Measurements from ENCODE around the gene MED25.

The MED25 gene

GRCh38 chr19:49858088-49858985, 40.2 kb downstream of the MED25 start:
- no peak for DNase-seq (ENCODE audit: low read depth in 2 of 2)

GRCh38 chr19:49859682-49860335, 41.7 kb downstream of the MED25 start:
- no peak for DNase-seq (ENCODE audit: low read depth in 2 of 2)

GRCh38 chr19:49860336-49861102, 42.4 kb downstream of the MED25 start:
- no peak for DNase-seq (ENCODE audit: low read depth in 2 of 2)

GRCh38 chr19:49861107-49861506, 43.0 kb downstream of the MED25 start:
- no peak for DNase-seq (ENCODE audit: low read depth in 2 of 2)

- DNase-seq (ENCODE audit: low read depth in 2 of 2): no peak
Observed at GRCh38 chr19:49861541-49862378, 43.7 kb downstream of the MED25 start.

GRCh38 chr19:49862391-49863253, 44.5 kb downstream of the MED25 start:
- no peak for DNase-seq (ENCODE audit: low read depth in 2 of 2)

- DNase-seq (ENCODE audit: low read depth in 2 of 2): no peak
Observed at GRCh38 chr19:49863254-49863934, 45.3 kb downstream of the MED25 start.

- no peak for DNase-seq (ENCODE audit: low read depth in 2 of 2)
Observed at GRCh38 chr19:49863935-49864320, 45.8 kb downstream of the MED25 start.

- no peak for DNase-seq (ENCODE audit: low read depth in 2 of 2)
Observed at GRCh38 chr19:49864890-49865289, 46.8 kb downstream of the MED25 start.

- peak; percentile 46 to 91 for DNase-seq (ENCODE audit: low read depth in 2 of 2)
Observed at GRCh38 chr19:49866933-49867782, 49.1 kb downstream of the MED25 start, which contains the start of gene PNKP. Gene PNKP (minus strand): TSS chr19:49867576. CDS start chr19:49867204, 372 bp downstream.

GRCh38 chr19:49869009-49869483, 51.0 kb downstream of the MED25 start:
- DNase-seq (ENCODE audit: low read depth in 2 of 2): peak in 1 of 2 donors; percentile 60

- peak; percentile 69 to 78 for DNase-seq (ENCODE audit: low read depth in 2 of 2)
Observed at GRCh38 chr19:49869484-49870308, 51.6 kb downstream of the MED25 start.

GRCh38 chr19:49870309-49870901, 52.3 kb downstream of the MED25 start:
- no peak for DNase-seq (ENCODE audit: low read depth in 2 of 2)

- DNase-seq (ENCODE audit: low read depth in 2 of 2): no peak
Observed at GRCh38 chr19:49871349-49871985, 53.4 kb downstream of the MED25 start.

- no peak for DNase-seq (ENCODE audit: low read depth in 2 of 2)
Observed at GRCh38 chr19:49872245-49873128, 54.4 kb downstream of the MED25 start.

GRCh38 chr19:49873129-49873521, 55.0 kb downstream of the MED25 start:
- no peak for DNase-seq (ENCODE audit: low read depth in 2 of 2)
